ENCODE measurements around the gene NR5A2.

NR5A2 gene

GRCh38 chr1:200027264-200027823 is at the start of gene NR5A2:
Gene NR5A2 (plus strand): TSS chr1:200027710. CDS start chr1:200027848, 138 bp downstream.
- no peak for DNase-seq (ENCODE audit: low read depth, low spot score)

GRCh38 chr1:199978408-199978940 is 49.0 kb upstream of the NR5A2 start:
- DNase-seq (ENCODE audit: low read depth, low spot score) = no peak

GRCh38 chr1:199979071-199979470 is 48.4 kb upstream of the NR5A2 start:
- DNase-seq (ENCODE audit: low read depth, low spot score) = no peak

GRCh38 chr1:199981584-199981983 is 45.9 kb upstream of the NR5A2 start:
- DNase-seq (ENCODE audit: low read depth, low spot score) = no peak

- DNase-seq (ENCODE audit: low read depth, low spot score) = no peak
These were observed 44.9 kb upstream of the NR5A2 start for GRCh38 chr1:199982606-199983005.

GRCh38 chr1:199983531-199983930 is 44.0 kb upstream of the NR5A2 start:
- no peak for DNase-seq (ENCODE audit: low read depth, low spot score)

GRCh38 chr1:199995096-199995685 is 32.3 kb upstream of the NR5A2 start:
- no peak for DNase-seq (ENCODE audit: low read depth, low spot score)

- no peak for DNase-seq (ENCODE audit: low read depth, low spot score)
These were observed 22.3 kb upstream of the NR5A2 start for GRCh38 chr1:200005165-200005564.

GRCh38 chr1:200006711-200007110 is 20.8 kb upstream of the NR5A2 start:
- no peak for DNase-seq (ENCODE audit: low read depth, low spot score)

- DNase-seq (ENCODE audit: low read depth, low spot score) = no peak
These were observed 11.7 kb upstream of the NR5A2 start for GRCh38 chr1:200015811-200016210.

GRCh38 chr1:200021577-200022238 is 5.8 kb upstream of the NR5A2 start:
- no peak for DNase-seq (ENCODE audit: low read depth, low spot score)

GRCh38 chr1:200022239-200022804 is 5.2 kb upstream of the NR5A2 start:
- DNase-seq (ENCODE audit: low read depth, low spot score) = no peak

GRCh38 chr1:200028586-200029034 is 1.1 kb downstream of the NR5A2 start:
- DNase-seq (ENCODE audit: low read depth, low spot score) = no peak

- DNase-seq (ENCODE audit: low read depth, low spot score) = peak; percentile 69
These were observed 1.7 kb downstream of the NR5A2 start for GRCh38 chr1:200029035-200029821.

GRCh38 chr1:200029822-200030152 is 2.3 kb downstream of the NR5A2 start:
- no peak for DNase-seq (ENCODE audit: low read depth, low spot score)

- no peak for DNase-seq (ENCODE audit: low read depth, low spot score)
These were observed 3.3 kb downstream of the NR5A2 start for GRCh38 chr1:200030791-200031190.

- DNase-seq (ENCODE audit: low read depth, low spot score) = peak; percentile 40
These were observed 6.2 kb downstream of the NR5A2 start for GRCh38 chr1:200033511-200034261.

GRCh38 chr1:200034262-200034557 is 6.7 kb downstream of the NR5A2 start:
- DNase-seq (ENCODE audit: low read depth, low spot score) = peak; percentile 27

- peak; percentile 64 for DNase-seq (ENCODE audit: low read depth, low spot score)
These were observed 7.4 kb downstream of the NR5A2 start for GRCh38 chr1:200034761-200035396.

GRCh38 chr1:200035397-200035955 is 8.0 kb downstream of the NR5A2 start:
- DNase-seq (ENCODE audit: low read depth, low spot score) = peak; percentile 34
